Measurements from ENCODE around the gene CD300LF. TPM values are rescaled to one million over a fixed set of nuclear protein-coding genes. Genes with fewer than 3 reads are reported as not detected.

Gene CD300LF
- total RNA-seq, 1 experiment from 2014 or later, result not detected

DNA sequence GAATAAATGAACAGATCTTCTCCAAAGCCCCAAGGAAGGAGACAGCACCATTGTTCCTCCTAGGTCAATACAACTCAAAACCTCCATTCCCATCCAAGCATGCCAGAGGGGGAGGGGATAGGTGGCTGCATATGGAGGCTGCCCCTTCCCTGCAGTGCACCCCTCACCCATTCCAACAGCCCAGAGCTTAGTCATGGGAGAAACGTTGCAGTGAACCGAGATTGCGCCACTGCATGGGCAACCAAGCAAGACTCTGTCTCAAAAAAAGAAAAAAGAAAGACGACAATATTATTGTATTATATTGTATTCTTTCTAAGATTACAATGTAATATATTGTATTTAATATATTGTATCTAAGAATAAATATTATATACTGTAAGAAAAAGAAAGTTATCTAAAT is 52.8 kb downstream of the CD300LF start:
- H3K27me3 ChIP-seq (ENCODE audit: insufficient read depth, low read length), result no peaks in the 10 kb centered on the region
- no peak overlapping the region for H4K5ac ChIP-seq (ENCODE audit: insufficient read length, low read depth, low read length)

More for the DNA sequence above, 52.8 kb downstream of the CD300LF start:
- H3K36me3 Mint-ChIP-seq (ENCODE audit: insufficient read depth in 1 of 3, low read depth in 3 of 3), result no peaks in the 10 kb centered on the region
- Histone ChIP-seq H3K4me2 (ENCODE audit: insufficient read depth, insufficient read length, low read length) (no peak overlapping the region), H3T11ph (ENCODE audit: low read length) (no peak overlapping the region), H2BK20ac (ENCODE audit: low read depth, low read length, poor library complexity, severe bottlenecking) (no peak overlapping the region), H2BK12ac (ENCODE audit: insufficient read length, low read depth, low read length) (no peak overlapping the region), H3K23ac (ENCODE audit: insufficient read length, low read depth, low read length) (no peak overlapping the region), H3K9ac (ENCODE audit: extremely low read depth, insufficient read length, low read length) (no peak overlapping the region), H3K23me2 (ENCODE audit: insufficient read length, low read depth, low read length, poor library complexity, severe bottlenecking) (no peaks in the 10 kb centered on the region), H3K79me1 (ENCODE audit: insufficient read depth, low read depth, low read length, poor library complexity, severe bottlenecking) (no peaks in the 10 kb centered on the region), H3K4me1 (ENCODE audit: insufficient read depth, low read length) (peaks cover 3% of the 10 kb centered on the region), H2BK120ac (ENCODE audit: low read depth, low read length, poor library complexity, severe bottlenecking) (no peak overlapping the region), H3K4ac (ENCODE audit: low read depth, low read length) (no peak overlapping the region), H4K20me1 (ENCODE audit: control insufficient read depth, insufficient read depth, insufficient read length) (no peaks in the 10 kb centered on the region), H3K56ac (ENCODE audit: insufficient read length, low read depth, low read length) (no peak overlapping the region), H3K79me2 (ENCODE audit: insufficient read depth, low read length) (no peaks in the 10 kb centered on the region), H3K27ac (ENCODE audit: insufficient read length, low read depth, low read length) (no peak overlapping the region), H2AFZ (ENCODE audit: low read length) (no peak overlapping the region), H4K91ac (ENCODE audit: insufficient read length, low read depth, low read length) (no peak overlapping the region), H3K9me3 (ENCODE audit: control insufficient read depth, low read depth, low read length) (no peaks in the 10 kb centered on the region), H3K18ac (ENCODE audit: insufficient read length, low read depth, low read length) (no peak overlapping the region), H4K8ac (replicated peaks; ENCODE audit: insufficient read length, low read depth, low read length) (no peak overlapping the region), H2BK15ac (ENCODE audit: low read depth, low read length) (no peak overlapping the region), H2AK5ac (ENCODE audit: insufficient read length, low read length) (no peak overlapping the region), H3K14ac (ENCODE audit: insufficient read depth, low read length) (no peak overlapping the region), H2BK5ac (ENCODE audit: insufficient read length, low read length) (no peak overlapping the region)
- no peak overlapping the region for H3K4me3 Mint-ChIP-seq
- TF ChIP-seq, protein P1, sequence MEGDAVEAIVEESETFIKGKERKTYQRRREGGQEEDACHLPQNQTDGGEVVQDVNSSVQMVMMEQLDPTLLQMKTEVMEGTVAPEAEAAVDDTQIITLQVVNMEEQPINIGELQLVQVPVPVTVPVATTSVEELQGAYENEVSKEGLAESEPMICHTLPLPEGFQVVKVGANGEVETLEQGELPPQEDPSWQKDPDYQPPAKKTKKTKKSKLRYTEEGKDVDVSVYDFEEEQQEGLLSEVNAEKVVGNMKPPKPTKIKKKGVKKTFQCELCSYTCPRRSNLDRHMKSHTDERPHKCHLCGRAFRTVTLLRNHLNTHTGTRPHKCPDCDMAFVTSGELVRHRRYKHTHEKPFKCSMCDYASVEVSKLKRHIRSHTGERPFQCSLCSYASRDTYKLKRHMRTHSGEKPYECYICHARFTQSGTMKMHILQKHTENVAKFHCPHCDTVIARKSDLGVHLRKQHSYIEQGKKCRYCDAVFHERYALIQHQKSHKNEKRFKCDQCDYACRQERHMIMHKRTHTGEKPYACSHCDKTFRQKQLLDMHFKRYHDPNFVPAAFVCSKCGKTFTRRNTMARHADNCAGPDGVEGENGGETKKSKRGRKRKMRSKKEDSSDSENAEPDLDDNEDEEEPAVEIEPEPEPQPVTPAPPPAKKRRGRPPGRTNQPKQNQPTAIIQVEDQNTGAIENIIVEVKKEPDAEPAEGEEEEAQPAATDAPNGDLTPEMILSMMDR (conservative IDR thresholded peaks at IDR 0.05), result no peak
- no peaks in the 10 kb centered on the region; a peak in 1 of 5 replicates for H3K9me3 Mint-ChIP-seq
- H3K4me1 Mint-ChIP-seq, result peaks cover 11 to 19% of the 10 kb centered on the region in 2 experiments
- DNase-seq, result no peak
- no peak overlapping the region for H3K27ac Mint-ChIP-seq
- peaks cover 43% of the 10 kb centered on the region for H3K27me3 Mint-ChIP-seq (ENCODE audit: low read depth)
- no CpG with 5 or more reads among the region's 4 CpGs for WGBS (ENCODE audit: extremely low coverage, insufficient read length, low lambda C conversion rate)
